Activated CD4-positive, alpha-beta T cell treated with anti-CD3 and anti-CD28 coated beads, Interleukin-2, Interleukin-6, amounts not matched to agents 100 ng/mL and 50 ng/mL, durations not matched to agents 16 hours and 8 hours (primary cell): Measurements from ENCODE around the gene PTER.

ENCODE experiments used
- DNase-seq: peaks from one replicate; pipeline ENCODE4 v3.0.0-alpha.2; 2020

The PTER gene

GRCh38 chr10:16472828-16473227, 36.0 kb downstream of the PTER start:
- no peak for DNase-seq

GRCh38 chr10:16477757-16478156, 40.9 kb downstream of the PTER start:
- no peak for DNase-seq

GRCh38 chr10:16478801-16479200, 42.0 kb downstream of the PTER start:
- DNase-seq: no peak

- no peak for DNase-seq
Observed at GRCh38 chr10:16481052-16481728, 44.4 kb downstream of the PTER start.

- no peak for DNase-seq
Observed at GRCh38 chr10:16483241-16483917, 46.6 kb downstream of the PTER start.

GRCh38 chr10:16490511-16490910, 53.7 kb downstream of the PTER start:
- DNase-seq: no peak

- no peak for DNase-seq
Observed at GRCh38 chr10:16491933-16492332, 55.1 kb downstream of the PTER start.

GRCh38 chr10:16493884-16494536, 57.2 kb downstream of the PTER start:
- no peak for DNase-seq

- DNase-seq: no peak
Observed at GRCh38 chr10:16497911-16498310, 61.1 kb downstream of the PTER start.

GRCh38 chr10:16505161-16505560, 68.4 kb downstream of the PTER start:
- no peak for DNase-seq

- no peak for DNase-seq
Observed at GRCh38 chr10:16509996-16510395, 73.2 kb downstream of the PTER start.

- no peak for DNase-seq
Observed at GRCh38 chr10:16510843-16511242, 74.0 kb downstream of the PTER start.

GRCh38 chr10:16518822-16519221, 82.0 kb downstream of the PTER start:
- no peak for DNase-seq

GRCh38 chr10:16519250-16519907, 82.6 kb downstream of the PTER start:
- DNase-seq: no peak

GRCh38 chr10:16519908-16520861, 83.4 kb downstream of the PTER start:
- peak; percentile 13 for DNase-seq

GRCh38 chr10:16520900-16521299, 84.1 kb downstream of the PTER start:
- DNase-seq: peak; percentile 49

- DNase-seq: peak; percentile 42
Observed at GRCh38 chr10:16521311-16522016, 84.7 kb downstream of the PTER start, which contains the start of gene C1QL3. TSS of gene C1QL3 (minus strand) at chr10:16521879. CDS start at chr10:16521065, 814 bp downstream.

GRCh38 chr10:16527452-16527851, 90.6 kb downstream of the PTER start:
- no peak for DNase-seq

GRCh38 chr10:16529853-16530252, 93.0 kb downstream of the PTER start:
- DNase-seq: no peak

- DNase-seq: no peak
Observed at GRCh38 chr10:16536155-16536554, 99.3 kb downstream of the PTER start.

GRCh38 chr10:16544099-16544498, 107.3 kb downstream of the PTER start:
- no peak for DNase-seq

GRCh38 chr10:16544591-16544990, 107.8 kb downstream of the PTER start:
- no peak for DNase-seq
